GM23338 (cell line): Measurements from ENCODE around the gene TGIF1. TPM values are rescaled to one million over a fixed set of nuclear protein-coding genes. Genes with fewer than 3 reads are reported as not detected.

Experiments
- ATAC-seq: fragments of 200-7000 bp; cut with Tn5 transposase; 3 replicates; pipeline ENCODE4 v1.9.1; 2020
- DNase-seq: peaks from one replicate; pipeline ENCODE4 v3.0.0-alpha.2; 2015; ENCODE audit warnings: low spot score
- H2AFZ ChIP-seq: fragments of 200-600 bp; sonication (generic); 2 replicates; pipeline ENCODE4 v1.8.0; 2016; ENCODE audit warnings: antibody characterized with exemption, mild to moderate bottlenecking, moderate library complexity
- H3F3A ChIP-seq: fragments of 200-600 bp; sonication (generic); replicated peaks from 2 replicates; pipeline ENCODE4 v1.8.0; 2017; ENCODE audit warnings: antibody characterized with exemption, mixed run types, low read depth
- H3K27ac ChIP-seq: fragments of 200-600 bp; sonication (generic); 2 replicates; pipeline ENCODE4 v1.6.1; 2016; ENCODE audit warnings: low read depth
- H3K27me3 ChIP-seq: fragments of 200-600 bp; sonication (generic); 2 replicates; pipeline ENCODE4 v1.8.0; 2016; ENCODE audit warnings: mild to moderate bottlenecking, mixed run types, moderate library complexity; ENCODE audit not compliant: insufficient read depth
- H3K36me3 ChIP-seq: fragments of 200-600 bp; sonication (generic); 2 replicates; pipeline ENCODE4 v1.8.0; 2016; ENCODE audit warnings: mild to moderate bottlenecking; ENCODE audit not compliant: insufficient read depth
- H3K4me1 ChIP-seq: fragments of 200-600 bp; sonication (generic); 2 replicates; pipeline ENCODE4 v1.8.0; 2016; ENCODE audit warnings: mild to moderate bottlenecking, moderate library complexity; ENCODE audit not compliant: insufficient read depth
- H3K4me2 ChIP-seq: fragments of 200-600 bp; sonication (generic); 2 replicates; pipeline ENCODE4 v1.7.1; 2017; ENCODE audit warnings: mixed run types
- H3K4me3 ChIP-seq: fragments of 200-600 bp; sonication (generic); 2 replicates; pipeline ENCODE4 v1.6.1; 2016; ENCODE audit warnings: mixed run types
- H3K79me2 ChIP-seq: fragments of 200-600 bp; sonication (generic); replicated peaks from 2 replicates; pipeline ENCODE4 v1.8.0; 2017; ENCODE audit warnings: mild to moderate bottlenecking; ENCODE audit not compliant: insufficient read depth
- H3K9me2 ChIP-seq: fragments of 200-600 bp; sonication (generic); 2 replicates; pipeline ENCODE4 v1.8.0; 2017; ENCODE audit not compliant: insufficient read depth
- H4K20me1 ChIP-seq: fragments of 200-600 bp; sonication (generic); replicated peaks from 2 replicates; pipeline ENCODE4 v1.8.0; 2017; ENCODE audit warnings: mild to moderate bottlenecking; ENCODE audit not compliant: insufficient read depth
- H3K27ac Mint-ChIP-seq: 2 replicates; pipeline ENCODE4 v1.8.0; 2020; ENCODE audit warnings: inconsistent platforms, mild to moderate bottlenecking, moderate library complexity, mixed read lengths
- H3K27me3 Mint-ChIP-seq: 3 replicates; pipeline ENCODE4 v1.8.0; 2022; ENCODE audit warnings: low read depth, mild to moderate bottlenecking, moderate library complexity, mixed read lengths, inconsistent platforms; ENCODE audit not compliant: insufficient read depth, poor library complexity
- H3K36me3 Mint-ChIP-seq: 3 replicates; pipeline ENCODE4 v1.8.0; 2021; ENCODE audit warnings: low read depth, mild to moderate bottlenecking, inconsistent platforms, moderate library complexity, mixed read lengths
- H3K4me1 Mint-ChIP-seq: 3 replicates; pipeline ENCODE4 v1.8.0; 2020; ENCODE audit warnings: mild to moderate bottlenecking, inconsistent platforms, mixed read lengths
- H3K4me3 Mint-ChIP-seq: 3 replicates; pipeline ENCODE4 v1.8.0; 2021; ENCODE audit warnings: moderate library complexity, mild to moderate bottlenecking, inconsistent platforms, mixed read lengths
- H3K9me3 Mint-ChIP-seq: 3 replicates; pipeline ENCODE4 v1.8.0; 2020; ENCODE audit warnings: moderate library complexity, mild to moderate bottlenecking, inconsistent platforms, mixed read lengths
- CREB1 ChIP-seq: fragments of 250-450 bp; sonication (Bioruptor Pico); IDR thresholded peaks from 2 replicates; pipeline ENCODE4 v1.5.0; 2020; ENCODE audit warnings: low read depth, mild to moderate bottlenecking, moderate library complexity
- EZH2phosphoT487 ChIP-seq: fragments of 200-600 bp; sonication (generic); IDR thresholded peaks from one replicate; pipeline ENCODE4 v1.8.1; 2018; ENCODE audit warnings: antibody characterized with exemption; ENCODE audit not compliant: unreplicated experiment
- JUNB ChIP-seq: IDR thresholded peaks from one replicate; pipeline ENCODE4 v1.6.1; 2016; ENCODE audit warnings: antibody characterized with exemption; ENCODE audit not compliant: unreplicated experiment
- NANOG ChIP-seq: IDR thresholded peaks from 2 replicates; pipeline ENCODE4 v1.6.1; 2016; ENCODE audit warnings: antibody characterized with exemption, borderline replicate concordance
- REST ChIP-seq: IDR thresholded peaks from one replicate; pipeline ENCODE4 v1.6.1; 2018; ENCODE audit warnings: antibody characterized with exemption; ENCODE audit not compliant: unreplicated experiment
- ZNF114 ChIP-seq: fragments of 250-450 bp; sonication (Bioruptor Pico); IDR thresholded peaks from 2 replicates; pipeline ENCODE4 v1.5.0; 2020; ENCODE audit warnings: mild to moderate bottlenecking, moderate library complexity
- polyA plus RNA-seq: library from polyadenylated mRNA; unstranded; fragments of >200 nt; fragmentation: Nextera tagmentation; extraction: Ambion mirVana; gene quantifications from 2 replicates; pipeline ENCODE4 v1.2.1, GENCODE V29; 2016
- total RNA-seq: library from RNA; depleted of rRNA; stranded (reverse); fragments of >200 nt; shearing (Covaris generic); gene quantifications from 2 replicates; pipeline ENCODE4 v1.2.3, GENCODE V29; 2014
- TF ChIP-seq, protein P1 (sequence below): fragments of 250-450 bp; sonication (Bioruptor Pico); IDR thresholded peaks from 2 replicates; pipeline ENCODE4 v1.5.0; 2020; ENCODE audit warnings: mild to moderate bottlenecking, moderate library complexity
- TF ChIP-seq, protein P2 (sequence below): IDR thresholded peaks from 2 replicates; pipeline ENCODE4 v1.6.1; 2016; ENCODE audit warnings: antibody characterized with exemption

Gene TGIF1
- total and polyA plus RNA-seq, 2 experiments from 2014 or later = 294 to 316 TPM

- Mint-ChIP-seq H3K9me3 (no peaks in the 10 kb centered on the region), H3K36me3 (no peaks in the 10 kb centered on the region), H3K27me3 (peaks cover under 1% of the 10 kb centered on the region), H3K4me1 (peaks cover 41% of the 10 kb centered on the region), H3K4me3 (no peak overlapping the region), H3K27ac (no peak overlapping the region)
- Histone ChIP-seq H2AFZ (no peak overlapping the region), H3K4me3 (no peak overlapping the region), H3K4me2 (no peak overlapping the region), H3K36me3 (no peaks in the 10 kb centered on the region), H3K27me3 (peaks cover 10% of the 10 kb centered on the region; the same call in 1 of the 2 replicates), H3K27ac (no peak overlapping the region), H4K20me1 (no peaks in the 10 kb centered on the region), H3F3A (no peaks in the 10 kb centered on the region), H3K4me1 (peaks cover 22% of the 10 kb centered on the region), H3K79me2 (no peaks in the 10 kb centered on the region), H3K9me2 (no peaks in the 10 kb centered on the region)
- DNase-seq = no peak
- no peak; the same call in 1 of the 3 replicates for ATAC-seq
- TF ChIP-seq CREB1 (CRISPR knock-in tag) = no peak
- TF ChIP-seq ZNF114 (CRISPR knock-in tag) = no peak
These were observed 43.7 kb downstream of the TGIF1 start for GRCh38 chr18:3493501-3494244.

DNA sequence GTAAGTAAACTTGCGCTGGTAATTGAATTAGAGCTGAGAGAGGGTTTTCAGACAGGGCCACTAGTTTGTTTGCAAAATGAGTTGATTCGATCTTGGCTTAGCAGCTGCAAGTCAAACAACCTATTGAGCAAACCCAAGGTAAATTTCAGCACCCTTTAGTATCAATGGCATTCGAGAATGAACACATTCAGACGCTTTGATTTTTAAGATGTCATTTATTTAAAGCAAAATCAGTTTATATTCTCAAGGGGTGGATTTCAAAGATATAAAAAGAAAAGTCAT is 44.2 kb downstream of the TGIF1 start:
- Mint-ChIP-seq H3K27me3 (peaks cover 2% of the 10 kb centered on the region), H3K4me1 (peaks cover 43% of the 10 kb centered on the region), H3K36me3 (no peaks in the 10 kb centered on the region), H3K9me3 (no peaks in the 10 kb centered on the region), H3K4me3 (no peak overlapping the region), H3K27ac (no peak overlapping the region)
- Histone ChIP-seq H3K4me1 (peaks cover 22% of the 10 kb centered on the region), H3K27ac (no peak overlapping the region), H3K4me2 (no peak overlapping the region), H3F3A (no peaks in the 10 kb centered on the region), H3K9me2 (no peaks in the 10 kb centered on the region), H3K36me3 (no peaks in the 10 kb centered on the region), H3K4me3 (no peak overlapping the region), H3K79me2 (no peaks in the 10 kb centered on the region), H4K20me1 (no peaks in the 10 kb centered on the region), H3K27me3 (peaks cover 11% of the 10 kb centered on the region; the same call in 1 of the 2 replicates), H2AFZ (no peak overlapping the region)
- TF ChIP-seq JUNB (no peak), CREB1 (CRISPR knock-in tag) (no peak), EZH2phosphoT487 (no peak), REST (no peak), NANOG (no peak)
- TF ChIP-seq, protein P1, sequence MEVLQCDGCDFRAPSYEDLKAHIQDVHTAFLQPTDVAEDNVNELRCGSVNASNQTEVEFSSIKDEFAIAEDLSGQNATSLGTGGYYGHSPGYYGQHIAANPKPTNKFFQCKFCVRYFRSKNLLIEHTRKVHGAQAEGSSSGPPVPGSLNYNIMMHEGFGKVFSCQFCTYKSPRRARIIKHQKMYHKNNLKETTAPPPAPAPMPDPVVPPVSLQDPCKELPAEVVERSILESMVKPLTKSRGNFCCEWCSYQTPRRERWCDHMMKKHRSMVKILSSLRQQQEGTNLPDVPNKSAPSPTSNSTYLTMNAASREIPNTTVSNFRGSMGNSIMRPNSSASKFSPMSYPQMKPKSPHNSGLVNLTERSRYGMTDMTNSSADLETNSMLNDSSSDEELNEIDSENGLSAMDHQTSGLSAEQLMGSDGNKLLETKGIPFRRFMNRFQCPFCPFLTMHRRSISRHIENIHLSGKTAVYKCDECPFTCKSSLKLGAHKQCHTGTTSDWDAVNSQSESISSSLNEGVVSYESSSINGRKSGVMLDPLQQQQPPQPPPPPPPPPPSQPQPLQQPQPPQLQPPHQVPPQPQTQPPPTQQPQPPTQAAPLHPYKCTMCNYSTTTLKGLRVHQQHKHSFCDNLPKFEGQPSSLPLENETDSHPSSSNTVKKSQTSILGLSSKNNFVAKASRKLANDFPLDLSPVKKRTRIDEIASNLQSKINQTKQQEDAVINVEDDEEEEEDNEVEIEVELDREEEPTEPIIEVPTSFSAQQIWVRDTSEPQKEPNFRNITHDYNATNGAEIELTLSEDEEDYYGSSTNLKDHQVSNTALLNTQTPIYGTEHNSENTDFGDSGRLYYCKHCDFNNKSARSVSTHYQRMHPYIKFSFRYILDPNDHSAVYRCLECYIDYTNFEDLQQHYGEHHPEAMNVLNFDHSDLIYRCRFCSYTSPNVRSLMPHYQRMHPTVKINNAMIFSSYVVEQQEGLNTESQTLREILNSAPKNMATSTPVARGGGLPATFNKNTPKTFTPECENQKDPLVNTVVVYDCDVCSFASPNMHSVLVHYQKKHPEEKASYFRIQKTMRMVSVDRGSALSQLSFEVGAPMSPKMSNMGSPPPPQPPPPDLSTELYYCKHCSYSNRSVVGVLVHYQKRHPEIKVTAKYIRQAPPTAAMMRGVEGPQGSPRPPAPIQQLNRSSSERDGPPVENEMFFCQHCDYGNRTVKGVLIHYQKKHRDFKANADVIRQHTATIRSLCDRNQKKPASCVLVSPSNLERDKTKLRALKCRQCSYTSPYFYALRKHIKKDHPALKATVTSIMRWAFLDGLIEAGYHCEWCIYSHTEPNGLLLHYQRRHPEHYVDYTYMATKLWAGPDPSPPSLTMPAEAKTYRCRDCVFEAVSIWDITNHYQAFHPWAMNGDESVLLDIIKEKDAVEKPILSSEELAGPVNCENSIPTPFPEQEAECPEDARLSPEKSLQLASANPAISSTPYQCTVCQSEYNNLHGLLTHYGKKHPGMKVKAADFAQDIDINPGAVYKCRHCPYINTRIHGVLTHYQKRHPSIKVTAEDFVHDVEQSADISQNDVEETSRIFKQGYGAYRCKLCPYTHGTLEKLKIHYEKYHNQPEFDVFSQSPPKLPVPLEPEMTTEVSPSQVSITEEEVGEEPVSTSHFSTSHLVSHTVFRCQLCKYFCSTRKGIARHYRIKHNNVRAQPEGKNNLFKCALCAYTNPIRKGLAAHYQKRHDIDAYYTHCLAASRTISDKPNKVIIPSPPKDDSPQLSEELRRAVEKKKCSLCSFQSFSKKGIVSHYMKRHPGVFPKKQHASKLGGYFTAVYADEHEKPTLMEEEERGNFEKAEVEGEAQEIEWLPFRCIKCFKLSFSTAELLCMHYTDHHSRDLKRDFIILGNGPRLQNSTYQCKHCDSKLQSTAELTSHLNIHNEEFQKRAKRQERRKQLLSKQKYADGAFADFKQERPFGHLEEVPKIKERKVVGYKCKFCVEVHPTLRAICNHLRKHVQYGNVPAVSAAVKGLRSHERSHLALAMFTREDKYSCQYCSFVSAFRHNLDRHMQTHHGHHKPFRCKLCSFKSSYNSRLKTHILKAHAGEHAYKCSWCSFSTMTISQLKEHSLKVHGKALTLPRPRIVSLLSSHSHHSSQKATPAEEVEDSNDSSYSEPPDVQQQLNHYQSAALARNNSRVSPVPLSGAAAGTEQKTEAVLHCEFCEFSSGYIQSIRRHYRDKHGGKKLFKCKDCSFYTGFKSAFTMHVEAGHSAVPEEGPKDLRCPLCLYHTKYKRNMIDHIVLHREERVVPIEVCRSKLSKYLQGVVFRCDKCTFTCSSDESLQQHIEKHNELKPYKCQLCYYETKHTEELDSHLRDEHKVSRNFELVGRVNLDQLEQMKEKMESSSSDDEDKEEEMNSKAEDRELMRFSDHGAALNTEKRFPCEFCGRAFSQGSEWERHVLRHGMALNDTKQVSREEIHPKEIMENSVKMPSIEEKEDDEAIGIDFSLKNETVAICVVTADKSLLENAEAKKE (CRISPR knock-in tag) = no peak
- TF ChIP-seq, protein P2, sequence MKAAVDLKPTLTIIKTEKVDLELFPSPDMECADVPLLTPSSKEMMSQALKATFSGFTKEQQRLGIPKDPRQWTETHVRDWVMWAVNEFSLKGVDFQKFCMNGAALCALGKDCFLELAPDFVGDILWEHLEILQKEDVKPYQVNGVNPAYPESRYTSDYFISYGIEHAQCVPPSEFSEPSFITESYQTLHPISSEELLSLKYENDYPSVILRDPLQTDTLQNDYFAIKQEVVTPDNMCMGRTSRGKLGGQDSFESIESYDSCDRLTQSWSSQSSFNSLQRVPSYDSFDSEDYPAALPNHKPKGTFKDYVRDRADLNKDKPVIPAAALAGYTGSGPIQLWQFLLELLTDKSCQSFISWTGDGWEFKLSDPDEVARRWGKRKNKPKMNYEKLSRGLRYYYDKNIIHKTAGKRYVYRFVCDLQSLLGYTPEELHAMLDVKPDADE = no peak
- ATAC-seq (no peak), DNase-seq (no peak)
